Right ventricle myocardium inferior (tissue), 1 donor: ENCODE measurements around the gene DDX60. TPM values are rescaled to one million over a fixed set of nuclear protein-coding genes. Genes with fewer than 3 reads are reported as not detected.
"Not testable (repeated sequence)": the region's sequence is repeated elsewhere in the genome, so short reads cannot be mapped to it uniquely, and the experiment has no call there.

Source experiments
- ATAC-seq: fragments of 200-7000 bp; cut with Tn5 transposase; one replicate; pipeline ENCODE4 v1.9.1; 2020; ENCODE audit warnings: mild to moderate bottlenecking, moderate library complexity
- DNase-seq: peaks from one replicate; pipeline ENCODE4 v3.0.0; 2021; ENCODE audit errors: missing footprints
- intact Hi-C: fragments of 100-400 bp; cut with DNase I; formaldehyde crosslinking; loops from one replicate; pipeline ENCODE4 v1.11.0; 2022
- total RNA-seq: library from RNA; stranded (reverse); fragmentation: NEBNext Ultra II Directional; extraction: Animal tissue kit (Norgen Biotek cat#: 25700); gene quantifications from one replicate; pipeline ENCODE4 v1.2.1, GENCODE V29; 2021
- donor health status: DM: no; HTN: yes; CAD: no; lungs with severe emphysema.

DDX60 gene
- total RNA-seq, 1 donor from 2014 or later: 7.7 TPM

DNA sequence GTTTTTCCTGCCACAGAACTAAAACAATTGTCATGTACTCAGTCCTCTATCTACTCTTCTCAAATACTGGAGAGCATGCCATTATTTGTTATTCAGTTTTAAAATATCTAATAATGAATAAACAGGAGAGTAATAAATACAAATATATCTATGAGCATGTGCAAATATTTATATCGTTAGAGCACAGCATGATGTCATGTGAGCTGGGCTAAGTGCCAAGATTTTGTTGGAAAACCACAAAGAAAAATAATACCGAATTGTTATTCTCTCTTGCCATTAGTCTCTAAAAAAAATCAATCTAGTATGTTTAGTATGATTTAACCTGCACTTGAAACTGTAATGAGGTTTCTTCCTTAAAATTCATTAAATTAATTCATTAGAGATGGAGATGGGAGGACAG lies 97.3 kb downstream of the DDX60 start:
- DNase-seq (no peak), ATAC-seq (no peak)
- intact Hi-C loops: no loop called here

DNA sequence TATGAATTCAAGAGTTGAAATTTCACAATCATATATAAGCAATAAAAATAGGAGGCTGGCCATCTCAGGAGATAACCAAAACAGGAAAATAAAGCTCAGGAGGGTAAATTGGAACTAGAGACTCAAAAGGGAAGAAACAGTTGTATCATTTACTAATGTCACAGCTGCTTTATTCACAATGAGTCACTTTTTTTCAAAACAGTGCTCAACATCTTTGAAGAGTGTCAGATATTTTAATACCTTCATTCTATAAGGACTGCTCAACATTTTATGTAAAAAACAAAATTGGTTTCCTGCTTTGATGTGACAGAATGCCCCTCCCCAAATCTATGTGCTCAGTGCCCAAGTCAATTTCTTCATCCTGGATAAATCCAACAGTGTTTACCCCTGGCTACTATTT lies 97.7 kb downstream of the DDX60 start:
- intact Hi-C loops: no loop called here
- no peak for DNase-seq
- ATAC-seq: no peak

DNA sequence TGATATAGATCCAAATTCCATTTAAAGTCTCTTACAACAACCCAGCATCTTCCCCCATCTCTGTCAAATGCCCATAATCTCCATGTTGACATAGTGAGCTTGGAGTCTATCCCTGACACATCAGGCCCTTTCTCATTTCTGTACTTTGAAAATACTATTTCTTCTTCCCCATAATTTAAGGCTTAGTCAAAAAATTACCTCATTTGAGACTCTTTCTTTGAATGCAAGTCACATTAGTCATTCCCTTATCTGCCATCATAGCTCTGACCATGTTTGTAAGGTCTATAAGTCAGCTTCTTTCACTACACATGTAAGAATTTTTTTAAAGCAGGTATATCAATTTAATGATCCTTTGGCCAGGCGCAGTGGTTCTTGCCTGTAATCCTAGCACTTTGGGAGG lies 99.9 kb downstream of the DDX60 start:
- no peak for DNase-seq
- intact Hi-C loops: no loop called here
- no peak for ATAC-seq

DNA sequence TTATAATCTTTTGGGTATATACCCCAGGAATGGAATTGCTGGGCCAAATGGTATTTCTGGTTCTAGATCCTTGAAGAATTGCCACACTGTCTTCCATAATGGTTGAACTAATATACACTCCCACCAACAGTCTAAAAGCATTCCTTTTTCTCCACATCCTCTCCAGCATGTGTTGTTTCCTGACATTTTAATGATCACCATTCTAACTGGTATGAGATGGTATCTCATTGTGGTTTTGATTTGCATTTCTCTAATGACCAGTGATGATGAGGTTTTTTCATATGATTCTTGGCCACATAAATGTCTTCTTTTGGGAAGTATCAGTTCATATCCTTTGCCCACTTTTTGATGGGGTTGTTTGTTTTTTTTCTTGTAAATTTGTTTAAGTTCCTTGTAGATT lies 105.0 kb downstream of the DDX60 start:
- DNase-seq, ATAC-seq, intact Hi-C loops: not testable (repeated sequence)

DNA sequence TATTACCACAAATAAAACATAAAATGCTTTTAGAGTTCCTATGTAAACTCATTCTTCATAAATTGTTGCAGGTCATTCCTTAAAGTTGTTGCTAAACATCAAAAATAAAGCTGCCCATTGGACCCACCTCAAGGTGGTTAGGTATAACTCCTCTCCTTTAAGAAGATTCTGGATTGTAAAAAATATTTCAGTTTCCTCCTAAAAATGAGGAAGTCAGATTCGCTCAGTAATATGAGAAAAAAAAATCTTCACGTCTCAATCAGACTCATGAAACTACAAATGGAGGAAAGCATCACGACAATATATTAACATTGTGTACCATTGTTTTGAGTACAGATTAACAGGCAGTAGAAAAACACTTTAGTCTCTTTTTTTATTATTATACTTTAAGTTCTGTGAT lies 105.9 kb downstream of the DDX60 start:
- DNase-seq: no peak
- intact Hi-C loops: no loop called here
- ATAC-seq: no peak

DNA sequence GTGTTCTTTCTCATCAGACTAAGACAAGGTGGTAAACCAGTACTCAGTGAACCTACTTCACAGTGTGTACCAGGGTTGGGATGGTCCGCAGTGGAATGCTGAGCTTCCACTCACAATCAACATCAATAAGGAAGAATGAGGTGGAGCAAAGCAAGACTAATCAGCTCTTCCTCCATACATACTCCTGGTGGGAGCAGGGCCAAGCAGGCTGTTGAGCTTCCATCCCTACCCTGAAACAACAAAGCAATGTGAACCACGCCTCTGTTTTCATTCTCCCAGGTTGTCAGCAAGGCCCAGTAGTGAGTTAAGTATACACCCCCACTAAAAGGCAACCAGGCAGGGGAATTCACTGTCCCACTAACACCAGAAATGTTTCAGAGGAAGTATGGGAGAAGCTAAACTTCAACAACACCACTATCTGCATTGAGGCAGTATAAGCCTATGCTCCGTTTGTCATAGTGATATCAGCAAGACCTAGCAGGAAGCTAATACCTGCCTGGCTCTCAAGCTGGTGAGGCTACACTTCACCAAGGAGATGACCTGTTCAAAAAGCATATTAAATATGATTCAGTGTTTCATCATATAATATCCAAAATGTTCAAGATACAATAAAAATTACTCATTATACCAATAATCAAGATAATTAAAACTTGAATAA lies 109.5 kb downstream of the DDX60 start:
- ATAC-seq: no peak
- no peak for DNase-seq
- intact Hi-C loops: no loop called here

DNA sequence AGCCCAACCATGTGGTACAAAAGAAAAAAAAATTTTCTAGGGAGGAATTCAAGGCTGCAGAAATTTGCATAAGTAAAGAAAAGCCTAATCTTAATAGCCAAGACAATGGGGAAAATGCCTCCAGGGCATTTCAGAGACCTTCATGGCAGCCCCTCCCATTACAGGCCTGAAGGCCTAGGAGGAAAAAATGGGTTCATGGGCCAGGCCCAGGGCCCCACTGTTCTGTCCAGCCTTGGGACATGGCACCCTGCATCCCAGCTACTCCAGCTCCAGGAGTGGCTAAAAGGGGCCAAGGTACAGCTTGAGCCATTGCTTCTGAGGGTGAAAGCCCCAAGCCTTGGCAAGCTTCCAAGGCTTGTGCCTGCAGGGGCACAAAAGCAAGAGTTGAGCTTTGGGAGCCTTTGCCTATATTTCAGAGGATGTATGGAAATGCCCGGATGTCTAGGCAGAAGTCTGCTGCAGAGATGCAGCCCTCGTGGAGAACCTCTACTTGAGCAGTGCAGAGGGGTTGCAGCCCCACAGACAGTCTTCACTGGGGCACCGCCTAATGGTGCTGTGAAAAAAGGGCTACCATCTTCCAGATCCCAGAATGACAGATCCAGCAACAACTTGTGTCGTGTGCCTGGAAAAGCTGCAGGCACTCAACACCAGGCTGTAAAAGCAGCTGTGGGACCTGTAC lies 115.2 kb downstream of the DDX60 start:
- intact Hi-C loops: no loop called here
- DNase-seq (no peak), ATAC-seq (no peak)

DNA sequence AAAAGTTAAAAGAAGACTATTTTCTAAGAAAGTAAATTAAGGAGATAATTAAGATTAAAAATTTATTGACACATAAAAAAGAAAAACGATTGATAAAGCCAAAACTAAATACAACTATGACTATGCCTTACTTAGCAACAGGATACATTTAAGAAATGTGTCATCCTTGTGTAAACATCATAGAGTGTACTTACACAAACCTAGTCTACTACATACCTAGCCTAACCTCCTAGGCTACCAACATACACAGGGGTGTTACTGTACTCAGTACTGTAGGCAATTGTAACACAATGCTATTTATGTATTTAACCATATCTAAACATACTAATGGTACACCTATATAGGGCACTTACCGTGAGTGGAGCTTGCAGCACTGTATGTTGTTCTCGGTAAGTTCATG lies 117.9 kb downstream of the DDX60 start:
- ATAC-seq: no peak

DNA sequence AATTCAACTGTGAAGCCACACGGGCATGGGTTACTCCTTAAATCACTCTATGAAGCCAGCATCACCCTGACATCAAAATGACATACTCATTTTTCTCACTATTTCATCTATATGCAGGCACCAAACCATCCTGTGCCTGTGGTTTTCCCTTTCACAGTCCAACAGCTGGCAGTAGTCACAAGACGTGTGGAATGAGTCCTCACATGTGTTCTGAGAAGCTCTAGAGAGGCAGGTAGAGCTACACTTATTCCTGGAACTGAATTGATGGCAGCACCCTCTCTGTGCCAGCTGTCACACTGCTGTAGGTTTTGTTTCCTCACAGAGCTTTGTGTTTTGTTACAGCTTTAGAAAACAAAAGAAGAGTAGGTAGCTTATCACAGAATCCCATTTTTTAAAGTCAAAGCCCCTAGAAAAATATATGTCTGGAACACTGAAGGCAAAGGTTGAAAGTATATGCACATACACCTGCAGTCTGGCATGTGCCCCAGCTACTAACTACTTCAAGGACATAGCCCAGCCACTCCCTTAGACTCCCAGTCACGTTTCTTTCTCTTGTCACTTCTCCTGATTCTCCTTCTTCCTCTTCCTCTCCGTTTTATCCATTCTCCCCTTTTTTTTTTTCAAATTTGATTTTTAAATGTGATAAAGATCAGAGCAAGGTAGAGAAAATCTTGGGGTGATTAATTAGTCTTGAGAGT lies 119.1 kb downstream of the DDX60 start:
- intact Hi-C loops: no loop called here
- ATAC-seq (no peak), DNase-seq (no peak)

More for the DNA sequence above, 117.9 kb downstream of the DDX60 start:
- no peak for DNase-seq
- intact Hi-C loops: no loop called here

DNA sequence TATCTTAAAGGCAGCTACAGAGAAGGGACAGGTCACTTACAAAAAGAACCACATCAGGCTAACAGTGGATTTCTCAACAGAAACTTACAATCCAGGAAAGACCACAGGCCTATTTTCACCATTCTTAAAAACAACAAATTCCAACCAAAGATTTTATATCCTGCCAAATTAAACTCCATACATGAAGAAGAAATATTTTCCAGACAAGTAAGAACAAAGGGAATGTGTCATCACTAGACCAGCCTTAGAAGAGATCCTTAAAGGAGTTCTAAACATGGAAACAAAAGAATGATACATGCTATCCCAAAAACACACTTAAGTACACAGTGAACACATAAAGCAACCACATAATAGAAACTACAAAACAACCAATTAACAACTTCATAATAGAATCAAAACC lies 120.6 kb downstream of the DDX60 start:
- DNase-seq (no peak), ATAC-seq (no peak)
- intact Hi-C loops: no loop called here

DNA sequence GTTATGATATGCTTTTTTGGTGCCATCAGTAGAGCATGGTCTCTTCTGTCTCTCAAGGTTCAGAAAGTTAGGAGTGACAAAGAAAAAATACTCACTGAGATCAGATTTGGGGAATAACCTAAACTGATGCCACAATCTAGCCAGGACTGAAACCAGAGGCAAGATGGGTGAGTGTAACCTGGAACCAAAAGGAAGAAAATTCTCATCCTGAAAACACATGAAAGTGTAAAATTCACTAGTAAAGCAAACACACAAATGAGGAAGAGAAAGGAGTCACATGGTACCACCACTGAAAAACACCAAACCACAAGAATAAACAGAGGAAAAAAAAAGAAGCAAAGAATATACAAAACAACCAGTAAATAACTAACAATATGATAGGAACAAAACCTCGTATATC lies 129.8 kb downstream of the DDX60 start:
- ATAC-seq (no peak), DNase-seq (no peak)
- intact Hi-C loops: loop anchor here (10.0 kb wide), 3 partner anchors 216 to 816 kb away; partner anchors contain the start of gene DDX60L

DNA sequence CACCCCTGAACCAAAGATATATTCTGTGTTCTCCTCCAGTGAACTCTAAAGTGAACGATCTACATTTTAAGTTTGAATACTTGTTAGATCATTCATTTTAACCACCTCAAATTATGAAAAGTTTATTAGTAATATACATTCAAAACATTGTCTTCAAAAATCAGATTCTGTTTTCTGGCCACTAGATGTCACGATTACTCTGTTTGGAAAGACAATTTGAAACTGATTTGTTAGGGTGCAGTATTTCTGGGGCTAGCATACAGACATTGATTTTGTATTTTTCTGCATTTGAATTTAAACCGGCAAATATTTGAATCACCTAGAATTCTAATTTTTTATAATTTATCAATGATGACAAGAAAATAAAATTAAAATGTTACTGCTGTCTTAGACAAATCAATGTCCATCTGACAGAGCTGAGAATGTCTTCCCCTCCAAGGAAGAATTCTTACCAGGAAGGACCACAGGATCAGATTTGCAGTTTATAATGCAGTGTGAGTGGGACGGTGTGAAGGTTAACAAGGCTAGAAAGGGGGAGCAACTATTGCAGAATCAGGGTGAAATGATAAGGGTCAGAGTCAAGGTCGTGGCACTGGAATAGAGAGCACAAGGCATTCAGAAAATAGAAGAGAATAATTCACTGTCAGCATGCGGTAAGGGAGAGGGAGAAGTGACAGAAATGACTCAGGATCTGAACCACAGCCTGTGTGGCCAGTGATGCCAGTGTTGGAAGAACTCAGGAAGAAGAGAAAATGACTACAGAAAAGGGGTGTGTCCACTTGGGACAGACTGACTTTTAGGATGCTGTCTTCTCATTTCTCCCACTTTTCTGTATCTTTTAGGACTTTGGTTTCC lies 134.6 kb downstream of the DDX60 start:
- DNase-seq (no peak), ATAC-seq (peak; percentile 59)
- intact Hi-C loops: loop anchor here (10.0 kb wide), 3 partner anchors 221 to 821 kb away; partner anchors contain the start of gene DDX60L

DNA sequence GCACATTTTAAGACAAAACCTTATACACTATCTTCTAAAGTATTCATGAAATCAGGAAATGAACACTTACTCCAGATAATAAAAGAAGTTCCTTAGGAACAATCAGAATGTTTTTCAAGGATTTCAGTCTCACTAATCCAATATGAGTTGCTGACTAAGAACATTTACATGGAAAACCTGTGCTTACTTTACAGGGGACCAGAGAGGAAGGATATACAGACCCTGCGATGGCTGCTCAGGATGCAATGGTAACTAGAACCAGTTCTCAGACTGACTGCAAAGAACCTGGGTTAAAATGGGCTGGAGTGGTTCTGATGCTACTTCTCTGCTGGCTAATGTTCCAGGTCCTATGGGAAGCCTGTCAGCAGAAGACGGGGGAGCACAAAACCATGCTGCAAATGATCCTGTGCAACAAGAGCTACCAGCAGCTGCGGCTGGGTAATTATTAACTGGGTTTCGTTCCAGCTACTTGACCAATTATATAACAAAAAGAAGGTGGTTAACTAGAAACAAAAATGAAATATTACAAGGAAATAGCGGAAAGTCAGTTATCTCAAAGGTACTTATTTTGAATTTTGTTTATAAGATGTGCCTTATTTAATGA lies 140.9 kb downstream of the DDX60 start:
- DNase-seq (no peak), ATAC-seq (no peak)
- intact Hi-C loops: no loop called here

DNA sequence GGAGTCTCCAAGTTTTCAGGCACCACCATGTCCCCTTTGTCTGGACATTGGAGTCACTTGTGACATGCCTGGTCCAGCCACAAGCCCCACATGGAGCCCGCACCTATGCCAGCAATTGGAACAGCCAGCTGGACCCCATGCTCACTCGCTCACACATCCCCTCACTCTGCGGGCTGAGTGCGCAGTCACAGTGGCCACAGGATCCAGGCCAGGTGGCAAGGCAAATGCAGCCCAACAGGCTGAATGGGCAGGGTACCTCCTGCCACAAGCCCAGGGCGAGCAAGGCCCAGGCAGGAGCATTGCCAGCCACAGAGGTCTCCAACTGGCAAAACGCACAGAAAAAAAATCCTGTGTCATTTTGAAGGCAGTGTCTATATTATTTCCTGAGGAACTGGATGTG lies 144.2 kb downstream of the DDX60 start:
- DNase-seq (peak; percentile 59), ATAC-seq (no peak)
- intact Hi-C loops: no loop called here

DNA sequence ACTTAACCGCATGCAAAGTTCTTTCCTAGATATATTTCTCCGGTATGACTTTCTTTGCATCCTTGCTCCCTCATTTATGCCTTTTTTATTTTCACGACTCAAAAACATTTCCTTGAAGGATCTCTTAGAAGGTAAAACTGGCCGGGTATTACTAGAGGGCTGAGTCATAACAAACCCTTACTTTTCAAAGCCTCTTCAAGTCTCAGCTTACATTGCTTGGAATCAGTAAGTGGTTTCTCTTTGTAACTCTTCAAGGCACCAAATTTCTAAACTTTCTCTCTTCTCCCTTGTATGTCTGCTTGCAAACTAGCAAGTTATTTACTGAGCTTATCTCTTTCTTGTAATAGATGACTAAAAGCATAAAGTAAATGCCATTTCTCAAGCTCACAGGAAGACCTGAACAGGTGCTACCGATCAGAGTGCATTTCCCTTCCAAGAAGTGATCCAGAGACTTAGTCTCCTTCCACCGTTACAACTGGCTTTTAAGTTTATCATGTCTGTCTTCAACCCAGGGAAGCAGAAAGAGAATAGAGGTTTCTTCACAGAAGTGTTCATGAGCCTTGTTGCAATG lies 150.8 kb downstream of the DDX60 start:
- no peak for ATAC-seq
- DNase-seq: no peak
- intact Hi-C loops: no loop called here
